ENCODE data around the gene GPR151. TPM values are rescaled to one million over a fixed set of nuclear protein-coding genes. Genes with fewer than 3 reads are reported as not detected.

GPR151 gene
- polyA plus RNA-seq (2013, experiment 1 of 2) = not detected
- polyA plus RNA-seq (2013, experiment 2 of 2) = not detected

GRCh38 chr5:146516151-146516475, at the start of gene GPR151:
TSS of gene GPR151 (minus strand) at chr5:146516190. CDS start at chr5:146516113, 77 bp downstream.
- DNase-seq = peak; percentile 9
- Histone ChIP-seq H3K36me3 (ENCODE audit: control insufficient read depth in 1 of 2, insufficient read depth in 2 of 2, low read depth in 1 of 2, low read length in 2 of 2) (peaks cover 3 to 17% of the 10 kb centered on the region in 2 experiments), H3K27ac (ENCODE audit: low read length, poor library complexity, severe bottlenecking) (no peak within 1 kb of the TSS), H3K79me1 (replicated peaks; ENCODE audit: low read length, poor library complexity, severe bottlenecking) (no peaks in the 10 kb centered on the region), H3K14ac (ENCODE audit: low read length in 2 of 2) (no peak within 1 kb of the TSS), H3K4me1 (ENCODE audit: control insufficient read depth, insufficient read depth, low read depth, low read length) (no peaks in the 10 kb centered on the region), H2BK12ac (ENCODE audit: low read length in 2 of 2) (no peak within 1 kb of the TSS), H3K27me3 (ENCODE audit: control insufficient read depth in 1 of 2, insufficient read depth in 1 of 2, low read length in 2 of 2) (no peaks in the 10 kb centered on the region), H3K4me2 (ENCODE audit: low read length, poor library complexity, severe bottlenecking) (no peak within 1 kb of the TSS), H2BK120ac (ENCODE audit: low read depth, low read length) (no peak within 1 kb of the TSS), H3K23ac (ENCODE audit: low read length in 2 of 2) (peak within 1 kb of the TSS in 1 of 2 experiments; percentile 11), H3K4ac (ENCODE audit: low read depth in 1 of 2, low read length in 2 of 2) (no peak within 1 kb of the TSS), H4K91ac (ENCODE audit: low read length) (no peak within 1 kb of the TSS), H2AFZ (ENCODE audit: low read depth, low read length) (no peak within 1 kb of the TSS), H2BK5ac (ENCODE audit: low read depth, low read length, poor library complexity, severe bottlenecking) (no peak within 1 kb of the TSS), H2AK5ac (ENCODE audit: low read length, severe bottlenecking) (no peak within 1 kb of the TSS), H3K9ac (ENCODE audit: low read length) (no peak within 1 kb of the TSS), H4K8ac (ENCODE audit: low read length) (no peak within 1 kb of the TSS), H3K18ac (ENCODE audit: low read depth in 1 of 2, low read length in 2 of 2) (no peak within 1 kb of the TSS), H3K4me3 (ENCODE audit: insufficient read depth in 1 of 2, low read depth in 1 of 2, low read length in 2 of 2) (no peak within 1 kb of the TSS), H3K9me3 (ENCODE audit: control insufficient read depth, low read length) (no peaks in the 10 kb centered on the region), H2BK15ac (ENCODE audit: low read depth, poor library complexity, severe bottlenecking) (no peak within 1 kb of the TSS)
- WGBS = 61% methylated on average over 2 of the region's 3 CpGs

- WGBS = no CpG with 5 or more reads among the region's 2 CpGs
- Histone ChIP-seq H3K18ac (ENCODE audit: low read depth in 1 of 2, low read length in 2 of 2) (no peak overlapping the region), H2AFZ (ENCODE audit: low read depth, low read length) (no peak overlapping the region), H3K9me3 (ENCODE audit: control insufficient read depth, low read length) (no peaks in the 10 kb centered on the region), H3K27me3 (ENCODE audit: control insufficient read depth in 1 of 2, insufficient read depth in 1 of 2, low read length in 2 of 2) (no peaks in the 10 kb centered on the region), H2BK12ac (ENCODE audit: low read length in 2 of 2) (no peak overlapping the region), H3K4ac (ENCODE audit: low read depth in 1 of 2, low read length in 2 of 2) (no peak overlapping the region), H3K27ac (ENCODE audit: low read length, poor library complexity, severe bottlenecking) (no peak overlapping the region), H3K79me1 (replicated peaks; ENCODE audit: low read length, poor library complexity, severe bottlenecking) (no peaks in the 10 kb centered on the region), H2BK120ac (ENCODE audit: low read depth, low read length) (no peak overlapping the region), H3K14ac (ENCODE audit: low read length in 2 of 2) (no peak overlapping the region), H3K4me2 (ENCODE audit: low read length, poor library complexity, severe bottlenecking) (no peak overlapping the region), H2BK5ac (ENCODE audit: low read depth, low read length, poor library complexity, severe bottlenecking) (no peak overlapping the region), H4K8ac (ENCODE audit: low read length) (no peak overlapping the region), H2BK15ac (ENCODE audit: low read depth, poor library complexity, severe bottlenecking) (no peak overlapping the region), H3K4me1 (ENCODE audit: control insufficient read depth, insufficient read depth, low read depth, low read length) (peaks cover 14% of the 10 kb centered on the region), H3K23ac (ENCODE audit: low read length in 2 of 2) (no peak overlapping the region), H3K36me3 (ENCODE audit: control insufficient read depth in 1 of 2, insufficient read depth in 2 of 2, low read depth in 1 of 2, low read length in 2 of 2) (no peaks in the 10 kb centered on the region), H3K4me3 (ENCODE audit: insufficient read depth in 1 of 2, low read depth in 1 of 2, low read length in 2 of 2) (no peak overlapping the region), H3K9ac (ENCODE audit: low read length) (no peak overlapping the region), H2AK5ac (ENCODE audit: low read length, severe bottlenecking) (no peak overlapping the region), H4K91ac (ENCODE audit: low read length) (no peak overlapping the region)
- no peak for DNase-seq
These were observed 48.2 kb upstream of the GPR151 start for GRCh38 chr5:146564007-146564762.

- Histone ChIP-seq H3K4ac (ENCODE audit: low read depth in 1 of 2, low read length in 2 of 2) (no peak overlapping the region), H2BK5ac (ENCODE audit: low read depth, low read length, poor library complexity, severe bottlenecking) (no peak overlapping the region), H2AFZ (ENCODE audit: low read depth, low read length) (no peak overlapping the region), H3K79me1 (replicated peaks; ENCODE audit: low read length, poor library complexity, severe bottlenecking) (no peaks in the 10 kb centered on the region), H3K27ac (ENCODE audit: low read length, poor library complexity, severe bottlenecking) (no peak overlapping the region), H4K8ac (ENCODE audit: low read length) (no peak overlapping the region), H2BK15ac (ENCODE audit: low read depth, poor library complexity, severe bottlenecking) (no peak overlapping the region), H3K18ac (ENCODE audit: low read depth in 1 of 2, low read length in 2 of 2) (no peak overlapping the region), H3K9me3 (ENCODE audit: control insufficient read depth, low read length) (no peaks in the 10 kb centered on the region), H3K4me3 (ENCODE audit: insufficient read depth in 1 of 2, low read depth in 1 of 2, low read length in 2 of 2) (no peak overlapping the region), H3K36me3 (ENCODE audit: control insufficient read depth in 1 of 2, insufficient read depth in 2 of 2, low read depth in 1 of 2, low read length in 2 of 2) (no peaks in the 10 kb centered on the region), H4K91ac (ENCODE audit: low read length) (no peak overlapping the region), H3K14ac (ENCODE audit: low read length in 2 of 2) (no peak overlapping the region), H2BK120ac (ENCODE audit: low read depth, low read length) (no peak overlapping the region), H2BK12ac (ENCODE audit: low read length in 2 of 2) (no peak overlapping the region), H3K27me3 (ENCODE audit: control insufficient read depth in 1 of 2, insufficient read depth in 1 of 2, low read length in 2 of 2) (no peaks in the 10 kb centered on the region), H2AK5ac (ENCODE audit: low read length, severe bottlenecking) (peak overlapping the region; percentile 17), H3K9ac (ENCODE audit: low read length) (no peak overlapping the region), H3K23ac (ENCODE audit: low read length in 2 of 2) (no peak overlapping the region), H3K4me1 (ENCODE audit: control insufficient read depth, insufficient read depth, low read depth, low read length) (peaks cover 14% of the 10 kb centered on the region), H3K4me2 (ENCODE audit: low read length, poor library complexity, severe bottlenecking) (no peak overlapping the region)
- no peak for DNase-seq
- WGBS = 97% methylated on average over 4 of the region's 4 CpGs
These were observed 46.5 kb upstream of the GPR151 start for GRCh38 chr5:146562461-146562860.

- Histone ChIP-seq H4K91ac (ENCODE audit: low read length) (no peak overlapping the region), H3K9ac (ENCODE audit: low read length) (no peak overlapping the region), H2BK12ac (ENCODE audit: low read length in 2 of 2) (no peak overlapping the region), H3K23ac (ENCODE audit: low read length in 2 of 2) (no peak overlapping the region), H3K4me3 (ENCODE audit: insufficient read depth in 1 of 2, low read depth in 1 of 2, low read length in 2 of 2) (no peak overlapping the region), H3K4me1 (ENCODE audit: control insufficient read depth, insufficient read depth, low read depth, low read length) (peaks cover 14% of the 10 kb centered on the region), H3K27me3 (ENCODE audit: control insufficient read depth in 1 of 2, insufficient read depth in 1 of 2, low read length in 2 of 2) (no peaks in the 10 kb centered on the region), H2AK5ac (ENCODE audit: low read length, severe bottlenecking) (peak overlapping the region; percentile 80), H2AFZ (ENCODE audit: low read depth, low read length) (no peak overlapping the region), H2BK120ac (ENCODE audit: low read depth, low read length) (no peak overlapping the region), H3K4me2 (ENCODE audit: low read length, poor library complexity, severe bottlenecking) (no peak overlapping the region), H3K27ac (ENCODE audit: low read length, poor library complexity, severe bottlenecking) (peak overlapping the region; percentile 79), H2BK5ac (ENCODE audit: low read depth, low read length, poor library complexity, severe bottlenecking) (peak overlapping the region; percentile 49), H2BK15ac (ENCODE audit: low read depth, poor library complexity, severe bottlenecking) (no peak overlapping the region), H3K79me1 (replicated peaks; ENCODE audit: low read length, poor library complexity, severe bottlenecking) (no peaks in the 10 kb centered on the region), H3K18ac (ENCODE audit: low read depth in 1 of 2, low read length in 2 of 2) (no peak overlapping the region), H3K36me3 (ENCODE audit: control insufficient read depth in 1 of 2, insufficient read depth in 2 of 2, low read depth in 1 of 2, low read length in 2 of 2) (no peaks in the 10 kb centered on the region), H4K8ac (ENCODE audit: low read length) (no peak overlapping the region), H3K14ac (ENCODE audit: low read length in 2 of 2) (no peak overlapping the region), H3K9me3 (ENCODE audit: control insufficient read depth, low read length) (no peaks in the 10 kb centered on the region), H3K4ac (ENCODE audit: low read depth in 1 of 2, low read length in 2 of 2) (no peak overlapping the region)
- DNase-seq = no peak
- 87% methylated on average over 5 of the region's 5 CpGs for WGBS
These were observed 45.7 kb upstream of the GPR151 start for GRCh38 chr5:146561711-146562110.

All from mesenchymal stem cell (in vitro differentiated cells and primary cell).